HEK293 (cell line): ENCODE data around the gene ATOH8.

Experiments used
- CTCF ChIA-PET: fragments of 350-600 bp; formaldehyde crosslinking; extraction: SDS; loops from one replicate; lab custom pipeline; 2021; ENCODE audit warnings: antibody characterized with exemption; lab: Yijun Ruan, JAX
- POLR2A ChIA-PET: fragments of 300-600 bp; formaldehyde crosslinking; extraction: SDS; loops from one replicate; lab custom pipeline; 2020; ENCODE audit warnings: antibody characterized with exemption, inconsistent platforms; lab: Yijun Ruan, JAX
- H3K27ac ChIP-seq: fragments of 200-500 bp; sonication (Bioruptor generic); 2 replicates; pipeline ENCODE4 v1.5.1; 2014; ENCODE audit warnings: low read depth, low read length, control low read depth, inconsistent platforms; ENCODE audit errors: extremely low read depth
- H3K36me3 ChIP-seq, 2 experiments: fragments of 200-500 bp in 1 of 2; sonication (Bioruptor generic) in 1 of 2; 1 replicate in 1 of 2; 2 replicates in 1 of 2; pipeline ENCODE4 v1.5.1; 2014 to 2017; ENCODE audit warnings: inconsistent platforms in 2 of 2, low read length in 2 of 2; ENCODE audit not compliant: control insufficient read depth in 2 of 2, insufficient read depth in 1 of 2
- H3K4me1 ChIP-seq: fragments of 200-500 bp; sonication (Bioruptor generic); 2 replicates; pipeline ENCODE4 v1.5.1; 2014; ENCODE audit warnings: mild to moderate bottlenecking, low read length, inconsistent platforms; ENCODE audit not compliant: control insufficient read depth, insufficient read depth
- H3K4me3 ChIP-seq: 2 replicates; pipeline ENCODE4 v1.5.1; 2011; ENCODE audit warnings: low read depth, mild to moderate bottlenecking, control low read depth, low read length, moderate library complexity
- H3K9me3 ChIP-seq: fragments of 200-500 bp; sonication (Bioruptor generic); 2 replicates; pipeline ENCODE4 v1.5.1; 2014; ENCODE audit warnings: low read depth, low read length, inconsistent platforms; ENCODE audit not compliant: control insufficient read depth, insufficient read depth
- BCL11A ChIP-seq: fragments of 450-650 bp; formaldehyde crosslinking; IDR thresholded peaks from 2 replicates; pipeline ENCODE4 v1.5.1; 2016; ENCODE audit warnings: low read depth, missing biosample characterization, missing genetic modification characterization
- HOXA7 ChIP-seq: sonication (generic); formaldehyde crosslinking; IDR thresholded peaks from 2 replicates; pipeline ENCODE4 v1.8.1; 2022; ENCODE audit warnings: missing genetic modification reagents, borderline replicate concordance
- MEIS1 ChIP-seq: sonication (generic); formaldehyde crosslinking; IDR thresholded peaks from 2 replicates; pipeline ENCODE4 v1.8.1; 2022; ENCODE audit warnings: missing genetic modification reagents, mild to moderate bottlenecking, borderline replicate concordance
- SP7 ChIP-seq: fragments of 450-650 bp; formaldehyde crosslinking; IDR thresholded peaks from 2 replicates; pipeline ENCODE4 v1.5.1; 2016; ENCODE audit warnings: missing biosample characterization, missing genetic modification characterization
- TRIM28 ChIP-seq: IDR thresholded peaks from 2 replicates; pipeline ENCODE4 v1.6.1; 2011; ENCODE audit warnings: low read length, control low read depth, borderline replicate concordance
- ZBTB8A ChIP-seq: fragments of 450-650 bp; formaldehyde crosslinking; IDR thresholded peaks from 2 replicates; pipeline ENCODE4 v1.5.1; 2016; ENCODE audit warnings: missing biosample characterization, missing genetic modification characterization
- ZFP41 ChIP-seq: fragments of 450-650 bp; formaldehyde crosslinking; IDR thresholded peaks from 2 replicates; pipeline ENCODE4 v1.5.1; 2016; ENCODE audit warnings: missing biosample characterization, missing genetic modification characterization, borderline replicate concordance
- ZNF266 ChIP-seq: fragments of 450-650 bp; formaldehyde crosslinking; IDR thresholded peaks from 2 replicates; pipeline ENCODE4 v1.5.1; 2016; ENCODE audit warnings: missing biosample characterization, missing genetic modification characterization, low read depth
- ZNF335 ChIP-seq: fragments of 450-650 bp; formaldehyde crosslinking; conservative IDR thresholded peaks from 2 replicates; pipeline ENCODE4 v1.5.1; 2016; ENCODE audit warnings: missing biosample characterization, missing genetic modification characterization
- ZNF354C ChIP-seq: fragments of 450-650 bp; formaldehyde crosslinking; IDR thresholded peaks from 2 replicates; pipeline ENCODE4 v1.5.1; 2016; ENCODE audit warnings: missing biosample characterization, missing genetic modification characterization, low read depth, borderline replicate concordance
- ZNF433 ChIP-seq: fragments of 450-650 bp; formaldehyde crosslinking; IDR thresholded peaks from 2 replicates; pipeline ENCODE4 v1.5.1; 2016; ENCODE audit warnings: missing biosample characterization, missing genetic modification characterization, low read depth
- ZNF571 ChIP-seq: fragments of 450-650 bp; formaldehyde crosslinking; IDR thresholded peaks from 2 replicates; pipeline ENCODE4 v1.5.0; 2017; ENCODE audit warnings: missing biosample characterization, missing genetic modification characterization
- ZNF585B ChIP-seq: fragments of 450-650 bp; formaldehyde crosslinking; IDR thresholded peaks from 2 replicates; pipeline ENCODE4 v1.5.1; 2016; ENCODE audit warnings: missing biosample characterization, missing genetic modification characterization
- ZNF76 ChIP-seq: fragments of 450-650 bp; formaldehyde crosslinking; IDR thresholded peaks from 2 replicates; pipeline ENCODE4; 2016; ENCODE audit warnings: low read depth, missing biosample characterization, missing genetic modification characterization, borderline replicate concordance
- TF ChIP-seq, protein P1 (sequence below): sonication (generic); formaldehyde crosslinking; IDR thresholded peaks from 2 replicates; pipeline ENCODE4 v1.8.1; 2022; ENCODE audit warnings: mild to moderate bottlenecking, moderate library complexity, missing genetic modification reagents
- TF ChIP-seq, protein P2 (sequence below): fragments of 450-650 bp; formaldehyde crosslinking; IDR thresholded peaks from 2 replicates; pipeline ENCODE4 v1.5.1; 2016; ENCODE audit warnings: missing biosample characterization, missing genetic modification characterization
- TF ChIP-seq, protein P3 (sequence below): fragments of 450-650 bp; formaldehyde crosslinking; IDR thresholded peaks from 2 replicates; pipeline ENCODE4 v1.5.1; 2016; ENCODE audit warnings: missing biosample characterization, missing genetic modification characterization
- TF ChIP-seq, protein P4 (sequence below): fragments of 450-650 bp; formaldehyde crosslinking; IDR thresholded peaks from 2 replicates; pipeline ENCODE4 v1.5.1; 2017; ENCODE audit warnings: missing biosample characterization, missing genetic modification characterization
- TF ChIP-seq, protein P5 (sequence below): fragments of 450-650 bp; formaldehyde crosslinking; IDR thresholded peaks from 2 replicates; pipeline ENCODE4; 2016; ENCODE audit warnings: missing biosample characterization, missing genetic modification characterization

ATOH8 gene

DNA sequence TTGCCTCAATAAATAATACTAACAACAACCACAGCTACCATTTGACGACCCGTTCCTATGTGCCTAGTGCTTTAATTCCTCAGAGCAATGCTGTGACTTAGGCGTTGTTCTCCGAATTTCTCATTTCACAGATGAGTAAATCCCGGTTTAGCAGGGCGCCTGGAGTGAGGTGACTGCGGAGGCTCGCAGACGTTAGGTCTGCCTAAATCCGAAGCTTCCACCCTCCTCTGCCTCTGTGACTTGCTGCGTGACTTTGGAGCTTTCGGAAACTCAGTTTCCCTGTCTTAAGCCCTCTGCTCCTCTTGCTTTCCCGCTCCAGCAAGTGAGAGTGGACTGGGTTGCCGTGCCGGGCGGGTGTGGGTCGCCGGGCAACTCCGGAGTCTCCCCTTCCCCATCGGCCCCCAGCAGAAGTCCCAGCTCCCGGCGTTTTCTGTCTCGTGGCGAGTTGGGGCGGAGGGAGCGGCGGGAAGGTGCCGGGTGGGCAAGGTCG is 711 bp upstream of the ATOH8 start:
- H3K4me3 ChIP-seq: no peak overlapping the region
- TF ChIP-seq ZNF571 (tag by site-specific recombination) (no peak), ZNF354C (no peak), ZBTB8A (tag by site-specific recombination) (no peak), ZNF585B (tag by site-specific recombination) (no peak), ZNF266 (tag by site-specific recombination) (no peak), ZFP41 (no peak), ZNF76 (tag by site-specific recombination) (no peak), TRIM28 (no peak), BCL11A (tag by site-specific recombination) (no peak), SP7 (no peak), ZNF433 (tag by site-specific recombination) (no peak), ZNF335 (tag by site-specific recombination) (no peak), HOXA7 (CRISPR knock-in tag) (no peak), MEIS1 (CRISPR knock-in tag) (no peak)
- TF ChIP-seq, protein P1, sequence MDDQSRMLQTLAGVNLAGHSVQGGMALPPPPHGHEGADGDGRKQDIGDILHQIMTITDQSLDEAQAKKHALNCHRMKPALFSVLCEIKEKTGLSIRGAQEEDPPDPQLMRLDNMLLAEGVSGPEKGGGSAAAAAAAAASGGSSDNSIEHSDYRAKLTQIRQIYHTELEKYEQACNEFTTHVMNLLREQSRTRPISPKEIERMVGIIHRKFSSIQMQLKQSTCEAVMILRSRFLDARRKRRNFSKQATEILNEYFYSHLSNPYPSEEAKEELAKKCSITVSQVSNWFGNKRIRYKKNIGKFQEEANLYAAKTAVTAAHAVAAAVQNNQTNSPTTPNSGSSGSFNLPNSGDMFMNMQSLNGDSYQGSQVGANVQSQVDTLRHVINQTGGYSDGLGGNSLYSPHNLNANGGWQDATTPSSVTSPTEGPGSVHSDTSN (CRISPR knock-in tag): no peak
- TF ChIP-seq, protein P2, sequence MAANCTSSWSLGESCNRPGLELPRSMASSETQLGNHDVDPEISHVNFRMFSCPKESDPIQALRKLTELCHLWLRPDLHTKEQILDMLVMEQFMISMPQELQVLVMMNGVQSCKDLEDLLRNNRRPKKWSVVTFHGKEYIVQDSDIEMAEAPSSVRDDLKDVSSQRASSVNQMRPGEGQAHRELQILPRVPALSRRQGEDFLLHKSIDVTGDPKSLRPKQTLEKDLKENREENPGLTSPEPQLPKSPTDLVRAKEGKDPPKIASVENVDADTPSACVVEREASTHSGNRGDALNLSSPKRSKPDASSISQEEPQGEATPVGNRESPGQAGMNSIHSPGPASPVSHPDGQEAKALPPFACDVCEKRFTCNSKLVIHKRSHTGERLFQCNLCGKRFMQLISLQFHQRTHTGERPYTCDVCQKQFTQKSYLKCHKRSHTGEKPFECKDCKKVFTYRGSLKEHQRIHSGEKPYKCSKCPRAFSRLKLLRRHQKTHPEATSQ (tag by site-specific recombination): no peak
- TF ChIP-seq, protein P3, sequence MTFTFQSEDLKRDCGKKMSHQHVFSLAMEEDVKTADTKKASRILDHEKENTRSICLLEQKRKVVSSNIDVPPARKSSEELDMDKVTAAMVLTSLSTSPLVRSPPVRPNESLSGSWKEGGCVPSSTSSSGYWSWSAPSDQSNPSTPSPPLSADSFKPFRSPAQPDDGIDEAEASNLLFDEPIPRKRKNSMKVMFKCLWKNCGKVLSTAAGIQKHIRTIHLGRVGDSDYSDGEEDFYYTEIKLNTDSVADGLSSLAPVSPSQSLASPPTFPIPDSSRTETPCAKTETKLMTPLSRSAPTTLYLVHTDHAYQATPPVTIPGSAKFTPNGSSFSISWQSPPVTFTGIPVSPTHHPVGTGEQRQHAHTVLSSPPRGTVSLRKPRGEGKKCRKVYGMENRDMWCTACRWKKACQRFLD (tag by site-specific recombination): no peak
- TF ChIP-seq, protein P4, sequence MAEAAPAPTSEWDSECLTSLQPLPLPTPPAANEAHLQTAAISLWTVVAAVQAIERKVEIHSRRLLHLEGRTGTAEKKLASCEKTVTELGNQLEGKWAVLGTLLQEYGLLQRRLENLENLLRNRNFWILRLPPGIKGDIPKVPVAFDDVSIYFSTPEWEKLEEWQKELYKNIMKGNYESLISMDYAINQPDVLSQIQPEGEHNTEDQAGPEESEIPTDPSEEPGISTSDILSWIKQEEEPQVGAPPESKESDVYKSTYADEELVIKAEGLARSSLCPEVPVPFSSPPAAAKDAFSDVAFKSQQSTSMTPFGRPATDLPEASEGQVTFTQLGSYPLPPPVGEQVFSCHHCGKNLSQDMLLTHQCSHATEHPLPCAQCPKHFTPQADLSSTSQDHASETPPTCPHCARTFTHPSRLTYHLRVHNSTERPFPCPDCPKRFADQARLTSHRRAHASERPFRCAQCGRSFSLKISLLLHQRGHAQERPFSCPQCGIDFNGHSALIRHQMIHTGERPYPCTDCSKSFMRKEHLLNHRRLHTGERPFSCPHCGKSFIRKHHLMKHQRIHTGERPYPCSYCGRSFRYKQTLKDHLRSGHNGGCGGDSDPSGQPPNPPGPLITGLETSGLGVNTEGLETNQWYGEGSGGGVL: no peak
- TF ChIP-seq, protein P5, sequence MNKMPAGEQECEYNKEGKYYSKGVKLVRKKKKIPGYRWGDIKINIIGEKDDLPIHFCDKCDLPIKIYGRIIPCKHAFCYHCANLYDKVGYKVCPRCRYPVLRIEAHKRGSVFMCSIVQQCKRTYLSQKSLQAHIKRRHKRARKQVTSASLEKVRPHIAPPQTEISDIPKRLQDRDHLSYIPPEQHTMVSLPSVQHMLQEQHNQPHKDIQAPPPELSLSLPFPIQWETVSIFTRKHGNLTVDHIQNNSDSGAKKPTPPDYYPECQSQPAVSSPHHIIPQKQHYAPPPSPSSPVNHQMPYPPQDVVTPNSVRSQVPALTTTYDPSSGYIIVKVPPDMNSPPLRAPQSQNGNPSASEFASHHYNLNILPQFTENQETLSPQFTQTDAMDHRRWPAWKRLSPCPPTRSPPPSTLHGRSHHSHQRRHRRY: no peak
- POLR2A ChIA-PET: interaction anchor here (0.7 to 2.4 kb wide), 4 partner anchors 11 to 88 kb away, joined by 4 to 15 read pairs (median 14); no protein-coding TSS in a partner anchor

More for the DNA sequence above, 711 bp upstream of the ATOH8 start:
- Histone ChIP-seq H3K4me1 (peaks cover 12% of the 10 kb centered on the region), H3K27ac (no peak overlapping the region), H3K36me3 (no peaks in the 10 kb centered on the region), H3K9me3 (no peaks in the 10 kb centered on the region)
- CTCF ChIA-PET: interaction anchor here (0.6 to 6.2 kb wide), 12 partner anchors 10 to 74 kb away, joined by 3 to 125 read pairs (median 10); no protein-coding TSS in a partner anchor
